HL-60 (cell line): Measurements from ENCODE around the gene INSIG1.

ENCODE experiments used
- GABPA ChIP-seq: IDR thresholded peaks from 2 replicates; pipeline ENCODE4 v1.6.1; 2012; ENCODE audit warnings: low read depth
- POLR2AphosphoS5 ChIP-seq: IDR thresholded peaks from 2 replicates; pipeline ENCODE4 v1.6.1; 2012; ENCODE audit warnings: low read depth
- SPI1 ChIP-seq: IDR thresholded peaks from 2 replicates; pipeline ENCODE4 v1.6.1; 2012; ENCODE audit warnings: low read depth, mild to moderate bottlenecking, borderline replicate concordance
- TF ChIP-seq, protein P1 (sequence below): IDR thresholded peaks from one replicate; pipeline ENCODE4 v1.5.1; 2011; ENCODE audit warnings: low read length, control low read depth, inconsistent platforms; ENCODE audit not compliant: insufficient read depth
- TF ChIP-seq, protein P2 (sequence below): IDR thresholded peaks from 2 replicates; pipeline ENCODE4 v1.6.1; 2012; ENCODE audit warnings: low read depth; ENCODE audit not compliant: insufficient replicate concordance

GRCh38 chr7:155259866-155260497 is 37.7 kb upstream of the INSIG1 start:
- TF ChIP-seq, protein P1, sequence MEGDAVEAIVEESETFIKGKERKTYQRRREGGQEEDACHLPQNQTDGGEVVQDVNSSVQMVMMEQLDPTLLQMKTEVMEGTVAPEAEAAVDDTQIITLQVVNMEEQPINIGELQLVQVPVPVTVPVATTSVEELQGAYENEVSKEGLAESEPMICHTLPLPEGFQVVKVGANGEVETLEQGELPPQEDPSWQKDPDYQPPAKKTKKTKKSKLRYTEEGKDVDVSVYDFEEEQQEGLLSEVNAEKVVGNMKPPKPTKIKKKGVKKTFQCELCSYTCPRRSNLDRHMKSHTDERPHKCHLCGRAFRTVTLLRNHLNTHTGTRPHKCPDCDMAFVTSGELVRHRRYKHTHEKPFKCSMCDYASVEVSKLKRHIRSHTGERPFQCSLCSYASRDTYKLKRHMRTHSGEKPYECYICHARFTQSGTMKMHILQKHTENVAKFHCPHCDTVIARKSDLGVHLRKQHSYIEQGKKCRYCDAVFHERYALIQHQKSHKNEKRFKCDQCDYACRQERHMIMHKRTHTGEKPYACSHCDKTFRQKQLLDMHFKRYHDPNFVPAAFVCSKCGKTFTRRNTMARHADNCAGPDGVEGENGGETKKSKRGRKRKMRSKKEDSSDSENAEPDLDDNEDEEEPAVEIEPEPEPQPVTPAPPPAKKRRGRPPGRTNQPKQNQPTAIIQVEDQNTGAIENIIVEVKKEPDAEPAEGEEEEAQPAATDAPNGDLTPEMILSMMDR: no peak
- TF ChIP-seq, protein P2, sequence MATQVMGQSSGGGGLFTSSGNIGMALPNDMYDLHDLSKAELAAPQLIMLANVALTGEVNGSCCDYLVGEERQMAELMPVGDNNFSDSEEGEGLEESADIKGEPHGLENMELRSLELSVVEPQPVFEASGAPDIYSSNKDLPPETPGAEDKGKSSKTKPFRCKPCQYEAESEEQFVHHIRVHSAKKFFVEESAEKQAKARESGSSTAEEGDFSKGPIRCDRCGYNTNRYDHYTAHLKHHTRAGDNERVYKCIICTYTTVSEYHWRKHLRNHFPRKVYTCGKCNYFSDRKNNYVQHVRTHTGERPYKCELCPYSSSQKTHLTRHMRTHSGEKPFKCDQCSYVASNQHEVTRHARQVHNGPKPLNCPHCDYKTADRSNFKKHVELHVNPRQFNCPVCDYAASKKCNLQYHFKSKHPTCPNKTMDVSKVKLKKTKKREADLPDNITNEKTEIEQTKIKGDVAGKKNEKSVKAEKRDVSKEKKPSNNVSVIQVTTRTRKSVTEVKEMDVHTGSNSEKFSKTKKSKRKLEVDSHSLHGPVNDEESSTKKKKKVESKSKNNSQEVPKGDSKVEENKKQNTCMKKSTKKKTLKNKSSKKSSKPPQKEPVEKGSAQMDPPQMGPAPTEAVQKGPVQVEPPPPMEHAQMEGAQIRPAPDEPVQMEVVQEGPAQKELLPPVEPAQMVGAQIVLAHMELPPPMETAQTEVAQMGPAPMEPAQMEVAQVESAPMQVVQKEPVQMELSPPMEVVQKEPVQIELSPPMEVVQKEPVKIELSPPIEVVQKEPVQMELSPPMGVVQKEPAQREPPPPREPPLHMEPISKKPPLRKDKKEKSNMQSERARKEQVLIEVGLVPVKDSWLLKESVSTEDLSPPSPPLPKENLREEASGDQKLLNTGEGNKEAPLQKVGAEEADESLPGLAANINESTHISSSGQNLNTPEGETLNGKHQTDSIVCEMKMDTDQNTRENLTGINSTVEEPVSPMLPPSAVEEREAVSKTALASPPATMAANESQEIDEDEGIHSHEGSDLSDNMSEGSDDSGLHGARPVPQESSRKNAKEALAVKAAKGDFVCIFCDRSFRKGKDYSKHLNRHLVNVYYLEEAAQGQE: no peak
- TF ChIP-seq GABPA: no peak
- no peak for TF ChIP-seq POLR2AphosphoS5
- TF ChIP-seq SPI1: no peak
